ENCODE results near the gene STK31. TPM values are rescaled to one million over a fixed set of nuclear protein-coding genes. Genes with fewer than 3 reads are reported as not detected.

STK31 gene
- total and polyA plus RNA-seq, 4 donors, result 0.03 to 0.59 (median 0.18) TPM

GRCh38 chr7:23700046-23700445 is 10.0 kb upstream of the STK31 start:
- H3K4me3 ChIP-seq (ENCODE audit: low read depth in 1 of 3, low read length in 3 of 3), result no peak overlapping the region
- H3K4me1 ChIP-seq (ENCODE audit: control insufficient read depth in 4 of 4, insufficient read depth in 4 of 4, low read length in 3 of 4), result no peaks in the 10 kb centered on the region
- DNase-seq (ENCODE audit: low spot score), result no peak
- no peak overlapping the region for H3K9ac ChIP-seq (ENCODE audit: low read depth in 1 of 2, low read length in 2 of 2)
- no peak overlapping the region for H3K27ac ChIP-seq (ENCODE audit: low read depth in 1 of 2, low read length in 2 of 2)
- H3K9me3 ChIP-seq (ENCODE audit: control insufficient read depth in 4 of 4, low read length in 3 of 4), result peaks cover 0 to 4% (median 0%) of the 10 kb centered on the region in 4 donors
- H3K36me3 ChIP-seq (ENCODE audit: control insufficient read depth in 4 of 4, insufficient read depth in 3 of 4, low read depth in 1 of 4, low read length in 3 of 4), result peaks cover 0 to 19% (median 14%) of the 10 kb centered on the region in 4 donors
- TF ChIP-seq HNF4G (IDR thresholded peaks at IDR 0.05) (no peak), JUND (IDR thresholded peaks at IDR 0.05) (no peak), YY1 (IDR thresholded peaks at IDR 0.05) (no peak), HNF4A (conservative IDR thresholded peaks at IDR 0.05) (no peak), MAX (IDR thresholded peaks at IDR 0.05) (no peak), GABPA (IDR thresholded peaks at IDR 0.05 in 1 of 2, conservative IDR thresholded peaks at IDR 0.05 in 1 of 2) (no peak), REST (IDR thresholded peaks at IDR 0.05) (no peak), EGR1 (IDR thresholded peaks at IDR 0.05; ENCODE audit: low read depth in 2 of 2) (no peak), FOXA1 (IDR thresholded peaks at IDR 0.05) (no peak), TAF1 (conservative IDR thresholded peaks at IDR 0.05) (no peak), NR2F2 (IDR thresholded peaks at IDR 0.05) (no peak), RAD21 (IDR thresholded peaks at IDR 0.05) (no peak), RXRA (IDR thresholded peaks at IDR 0.05) (no peak), CTCF (IDR thresholded peaks at IDR 0.05; ENCODE audit: low read depth, low read length, missing input control) (no peak), ATF3 (IDR thresholded peaks at IDR 0.05) (no peak)
- H3K27me3 ChIP-seq (ENCODE audit: control insufficient read depth in 4 of 4, insufficient read depth in 4 of 4, low read length in 3 of 4), result no peaks in the 10 kb centered on the region
- WGBS, result 89% methylated on average over 4 of the region's 4 CpGs

- Histone ChIP-seq H3K9ac (ENCODE audit: low read depth in 1 of 2, low read length in 2 of 2) (no peak overlapping the region), H3K36me3 (ENCODE audit: control insufficient read depth in 4 of 4, insufficient read depth in 3 of 4, low read depth in 1 of 4, low read length in 3 of 4) (peaks cover 1 to 12% (median 9%) of the 10 kb centered on the region in 4 donors), H3K27me3 (ENCODE audit: control insufficient read depth in 4 of 4, insufficient read depth in 4 of 4, low read length in 3 of 4) (no peaks in the 10 kb centered on the region), H3K27ac (ENCODE audit: low read depth in 1 of 2, low read length in 2 of 2) (no peak overlapping the region), H3K4me3 (ENCODE audit: low read depth in 1 of 3, low read length in 3 of 3) (no peak overlapping the region), H3K9me3 (ENCODE audit: control insufficient read depth in 4 of 4, low read length in 3 of 4) (peaks cover 0 to 12% (median 5%) of the 10 kb centered on the region in 4 donors), H3K4me1 (ENCODE audit: control insufficient read depth in 4 of 4, insufficient read depth in 4 of 4, low read length in 3 of 4) (no peaks in the 10 kb centered on the region)
- WGBS, result 73% methylated on average over 7 of the region's 7 CpGs
- TF ChIP-seq RXRA (IDR thresholded peaks at IDR 0.05) (peak; percentile 20 to 22), YY1 (IDR thresholded peaks at IDR 0.05) (no peak), HNF4A (conservative IDR thresholded peaks at IDR 0.05) (peak; percentile 43 to 71), SP1 (IDR thresholded peaks at IDR 0.05) (peak; percentile 40), TAF1 (conservative IDR thresholded peaks at IDR 0.05) (no peak), GABPA (IDR thresholded peaks at IDR 0.05 in 1 of 2, conservative IDR thresholded peaks at IDR 0.05 in 1 of 2) (no peak), MAX (IDR thresholded peaks at IDR 0.05) (no peak), JUND (IDR thresholded peaks at IDR 0.05) (peak in 1 of 2 donors; percentile 14), HNF4G (IDR thresholded peaks at IDR 0.05) (no peak)
- DNase-seq (ENCODE audit: low spot score), result no peak
Observed at GRCh38 chr7:23709081-23709750, 803 bp upstream of the STK31 start.
